Hematopoietic multipotent progenitor cell (in vitro differentiated cells): ENCODE results near the gene DDX5. TPM values are rescaled to one million over a fixed set of nuclear protein-coding genes. Genes with fewer than 3 reads are reported as not detected.
A peak's percentile ranks its signal among the peaks of the same experiment; 100 is the strongest.
"Not testable (repeated sequence)": the region's sequence is repeated elsewhere in the genome, so short reads cannot be mapped to it uniquely, and the experiment has no call there.

Experiments used
- DNase-seq, 3 donors: peaks; one replicate each; pipeline ENCODE4 v3.0.0-alpha.2; 2011 to 2015; ENCODE audit warnings: low read depth in 2 of 3, low spot score in 2 of 3
- total RNA-seq: library from RNA; depleted of rRNA; stranded (reverse); fragments of >200 nt; gene quantifications from one replicate; pipeline ENCODE4 v1.2.3, GENCODE V29; 2012

Gene DDX5
- total RNA-seq, 1 donor, result 294 TPM

GRCh38 chr17:64496348-64496785 is 9.7 kb downstream of the DDX5 start:
- no peak for DNase-seq

GRCh38 chr17:64495300-64495699 is 10.8 kb downstream of the DDX5 start:
- not testable (repeated sequence) for DNase-seq

GRCh38 chr17:64494121-64494520 is 12.0 kb downstream of the DDX5 start:
- no peak for DNase-seq

GRCh38 chr17:64492481-64493109 is 13.5 kb downstream of the DDX5 start:
- DNase-seq, result peak in 2 of 3 donors; percentile 39 to 63

GRCh38 chr17:64491994-64492393 is 14.1 kb downstream of the DDX5 start:
- DNase-seq, result no peak

- DNase-seq, result peak in 2 of 3 donors; percentile 51 to 76
Observed at GRCh38 chr17:64491034-64491860, 14.8 kb downstream of the DDX5 start.

GRCh38 chr17:64488301-64488700 is 17.8 kb downstream of the DDX5 start:
- no peak for DNase-seq

- no peak for DNase-seq
Observed at GRCh38 chr17:64484380-64484779, 21.7 kb downstream of the DDX5 start.

- DNase-seq, result no peak
Observed at GRCh38 chr17:64480951-64481350, 25.1 kb downstream of the DDX5 start.

GRCh38 chr17:64477849-64478248 is 28.2 kb downstream of the DDX5 start:
- no peak for DNase-seq

- no peak for DNase-seq
Observed at GRCh38 chr17:64472564-64472963, 33.5 kb downstream of the DDX5 start.

GRCh38 chr17:64471440-64471839 is 34.6 kb downstream of the DDX5 start:
- no peak for DNase-seq

- no peak for DNase-seq
Observed at GRCh38 chr17:64470625-64471024, 35.5 kb downstream of the DDX5 start.

GRCh38 chr17:64466834-64467233 is 39.3 kb downstream of the DDX5 start:
- not testable (repeated sequence) for DNase-seq

GRCh38 chr17:64466019-64466735 is 39.9 kb downstream of the DDX5 start:
- DNase-seq, result no peak

- no peak for DNase-seq
Observed at GRCh38 chr17:64461788-64462187, 44.3 kb downstream of the DDX5 start.

- DNase-seq, result no peak
Observed at GRCh38 chr17:64460955-64461354, 45.1 kb downstream of the DDX5 start.

- not testable (repeated sequence) for DNase-seq
Observed at GRCh38 chr17:64459818-64460217, 46.3 kb downstream of the DDX5 start.

- DNase-seq, result no peak
Observed at GRCh38 chr17:64459284-64459747, 46.8 kb downstream of the DDX5 start.

- DNase-seq, result no peak
Observed at GRCh38 chr17:64458756-64459155, 47.3 kb downstream of the DDX5 start.

GRCh38 chr17:64457156-64457555 is 48.9 kb downstream of the DDX5 start:
- DNase-seq, result no peak
